Endothelial cell of umbilical vein (primary cell): ENCODE results near the gene NRSN1. TPM values are rescaled to one million over a fixed set of nuclear protein-coding genes. Genes with fewer than 3 reads are reported as not detected.

Source experiments
- BruUV-seq: library from RNA; stranded (reverse); fragments of 400-500 nt; replicated peaks from 2 replicates; lab custom pipeline; 2021; lab: Mats Ljungman, UMichigan
- CTCF ChIA-PET: fragments of 300-600, 350-600 bp; sonication (Branson Sonifier 250); formaldehyde crosslinking; loops from one replicate; lab custom pipeline; 2021; ENCODE audit warnings: antibody characterized with exemption, inconsistent platforms; lab: Charles Lee
- POLR2A ChIA-PET: fragments of 300-600, 350-600 bp; sonication (Branson Sonifier 250); formaldehyde crosslinking; loops from one replicate; lab custom pipeline; 2021; ENCODE audit warnings: antibody characterized with exemption, inconsistent platforms; lab: Charles Lee
- DNase-seq: peaks from one replicate; pipeline ENCODE4 v3.0.0-alpha.2; 2011; ENCODE audit warnings: low read depth, low spot score
- FAIRE-seq: peaks from 2 replicates; lab custom pipeline; 2011; peaks lifted over from hg19 to GRCh38; lab: Jason Lieb, UNC
- H2AFZ ChIP-seq: 2 replicates; pipeline ENCODE4 v1.6.0; 2012; ENCODE audit warnings: low read depth, low read length, control low read depth, inconsistent platforms
- H3K27ac ChIP-seq: 2 replicates; pipeline ENCODE4 v1.5.1; 2011; ENCODE audit warnings: low read depth, mild to moderate bottlenecking, control low read depth, low read length, moderate library complexity; ENCODE audit not compliant: insufficient read depth
- H3K27me3 ChIP-seq, 2 experiments: 2 replicates each; pipeline versions ENCODE4 v1.6.0 to v1.6.1; 2011; ENCODE audit warnings: low read length in 2 of 2, mixed read lengths in 1 of 2; ENCODE audit not compliant: control insufficient read depth in 2 of 2, insufficient read depth in 2 of 2
- H3K36me3 ChIP-seq, 2 experiments: 2 replicates in 1 of 2; 3 replicates in 1 of 2; pipeline ENCODE4 v1.5.1; 2011; ENCODE audit warnings: low read length in 2 of 2, mild to moderate bottlenecking in 1 of 2, moderate library complexity in 1 of 2; ENCODE audit not compliant: control insufficient read depth in 2 of 2, insufficient read depth in 2 of 2; ENCODE audit errors: extremely low read depth in 1 of 2
- H3K4me1 ChIP-seq: 3 replicates; pipeline ENCODE4 v1.5.1; 2011; ENCODE audit warnings: mild to moderate bottlenecking, low read length; ENCODE audit not compliant: control insufficient read depth, insufficient read depth; ENCODE audit errors: extremely low read depth
- H3K4me2 ChIP-seq: 2 replicates; pipeline ENCODE4 v1.6.1; 2011; ENCODE audit warnings: low read length, control low read depth, mixed read lengths; ENCODE audit not compliant: insufficient read depth
- H3K4me3 ChIP-seq, 3 experiments: fragments of 200-600 bp in 1 of 3; sonication (generic), shearing (Covaris generic) in 1 of 3; replicated peaks in 1 of 3; 2 replicates each; pipeline ENCODE4 v1.5.1; 2011 to 2016; ENCODE audit warnings: control low read depth in 3 of 3, low read length in 3 of 3, mild to moderate bottlenecking in 2 of 3, inconsistent platforms in 1 of 3, low read depth in 1 of 3, moderate library complexity in 1 of 3; ENCODE audit not compliant: insufficient read depth in 1 of 3
- H3K79me2 ChIP-seq: 2 replicates; pipeline ENCODE4 v1.6.0; 2012; ENCODE audit warnings: low read length, inconsistent platforms; ENCODE audit not compliant: control insufficient read depth, insufficient read depth
- H3K9ac ChIP-seq: replicated peaks from 2 replicates; pipeline ENCODE3; 2011; ENCODE audit warnings: low read length, control low read depth; ENCODE audit not compliant: insufficient read depth; ENCODE audit errors: extremely low read depth
- H3K9me1 ChIP-seq: replicated peaks from 3 replicates; pipeline ENCODE4 v1.6.0; 2011; ENCODE audit warnings: mild to moderate bottlenecking, low read length; ENCODE audit not compliant: control insufficient read depth, insufficient read depth; ENCODE audit errors: extremely low read depth
- H3K9me3 ChIP-seq: replicated peaks from 2 replicates; pipeline ENCODE4 v1.5.1; 2012; ENCODE audit warnings: low read length, inconsistent platforms; ENCODE audit not compliant: control insufficient read depth, insufficient read depth
- H4K20me1 ChIP-seq: replicated peaks from 2 replicates; pipeline ENCODE3; 2011; ENCODE audit warnings: mild to moderate bottlenecking, low read length; ENCODE audit not compliant: control insufficient read depth, insufficient read depth; ENCODE audit errors: extremely low read depth
- CTCF ChIP-seq, 2 donors: IDR thresholded peaks; 1 replicate in 1 of 2; 2 replicates in 1 of 2; pipeline ENCODE4 v1.5.1; 2011; ENCODE audit warnings: low read length in 2 of 2, mild to moderate bottlenecking in 2 of 2, moderate library complexity in 2 of 2, control low read depth in 1 of 2, inconsistent platforms in 1 of 2, low read depth in 1 of 2; ENCODE audit not compliant: insufficient read depth in 1 of 2; ENCODE audit errors: extremely low read depth in 1 of 2
- EZH2 ChIP-seq: IDR thresholded peaks from 2 replicates; pipeline ENCODE4 v1.6.1; 2012; ENCODE audit warnings: borderline replicate concordance, low read depth, mild to moderate bottlenecking, moderate library complexity, low read length, inconsistent platforms; ENCODE audit not compliant: severe bottlenecking
- FOS ChIP-seq: IDR thresholded peaks from 2 replicates; pipeline ENCODE4 v1.6.1; 2011; ENCODE audit warnings: mild to moderate bottlenecking, low read length, moderate library complexity, borderline replicate concordance; ENCODE audit not compliant: insufficient read depth
- GATA2 ChIP-seq: IDR thresholded peaks from 2 replicates; pipeline ENCODE4 v1.7.0; 2011; ENCODE audit warnings: low read depth, mild to moderate bottlenecking, moderate library complexity, mixed read lengths, low read length; ENCODE audit not compliant: insufficient read length, insufficient read depth
- JUN ChIP-seq: IDR thresholded peaks from 2 replicates; pipeline ENCODE4 v1.6.1; 2011; ENCODE audit warnings: borderline replicate concordance, low read depth; ENCODE audit not compliant: insufficient read length, insufficient read depth
- MAX ChIP-seq: IDR thresholded peaks from 2 replicates; pipeline ENCODE4 v1.6.1; 2011; ENCODE audit not compliant: insufficient read depth, insufficient read length
- POLR2A ChIP-seq: IDR thresholded peaks from 2 replicates; pipeline ENCODE4 v1.6.1; 2012; ENCODE audit warnings: low read depth, mild to moderate bottlenecking, control low read depth, low read length
- POLR2AphosphoS5 ChIP-seq: IDR thresholded peaks from 2 replicates; pipeline ENCODE4 v1.6.1; 2012; ENCODE audit warnings: low read depth, mild to moderate bottlenecking, control low read depth, low read length, moderate library complexity; ENCODE audit not compliant: insufficient read depth
- dilution Hi-C: fragments of 300-500 bp; cut with MboI; formaldehyde crosslinking; loops from one replicate; pipeline ENCODE4 v1.15.0; 2019; ENCODE audit warnings: low sequenced_read_pairs; ENCODE audit not compliant: extremely low pct_ligation_motif_present
- intact Hi-C: fragments of 100-400 bp; cut with micrococcal nuclease; formaldehyde crosslinking; loops from one replicate; pipeline ENCODE4 v1.10.0; 2022
- polyA plus RNA-seq, 4 experiments: library from polyadenylated mRNA; depleted of rRNA in 3 of 4; stranded (reverse) in 3 of 4; unstranded in 1 of 4; fragments of >200 nt; gene quantifications; 2 replicates each; pipeline versions ENCODE4 v1.2.1 to v1.2.3, GENCODE V29; 2011 to 2012; ENCODE audit warnings: missing spikeins in 1 of 4
- total RNA-seq: library from RNA; stranded (reverse); gene quantifications from 2 replicates; pipeline ENCODE4 v1.2.3, GENCODE V29; 2021

NRSN1 gene
- total and polyA plus RNA-seq, 2 donors (not counting 3 experiments of a cell fraction or from before 2014, with no cell fraction given) = not detected

- POLR2A ChIA-PET = no interaction called here
- no peak overlapping the region for H3K27ac ChIP-seq
- no TSS peak for BruUV-seq
Measured at GRCh38 chr6:24139080-24139479, 13.1 kb downstream of the NRSN1 start.

More at GRCh38 chr6:24139080-24139479, 13.1 kb downstream of the NRSN1 start:
- H4K20me1 ChIP-seq = no peaks in the 10 kb centered on the region
- H3K9ac ChIP-seq = no peak overlapping the region
- H3K4me2 ChIP-seq = no peak overlapping the region
- H3K9me3 ChIP-seq = peaks cover 2% of the 10 kb centered on the region
- H3K27me3 ChIP-seq = no peaks in the 10 kb centered on the region
- no peaks in the 10 kb centered on the region for H3K9me1 ChIP-seq
- no peaks in the 10 kb centered on the region for H3K4me1 ChIP-seq
- FAIRE-seq (no peak), DNase-seq (no peak)
- intact Hi-C loops = no loop called here
- TF ChIP-seq MAX (no peak), POLR2AphosphoS5 (no peak), JUN (no peak), POLR2A (no peak), EZH2 (no peak), GATA2 (no peak), FOS (no peak), CTCF (IDR thresholded peaks at IDR 0.05; ENCODE audit: extremely low read depth in 1 of 2, insufficient read depth in 1 of 2, low read depth in 1 of 2, low read length in 2 of 2) (no peak)
- no peaks in the 10 kb centered on the region for H3K79me2 ChIP-seq
- dilution Hi-C loops = no loop called here
- CTCF ChIA-PET = no interaction called here
- no peak overlapping the region for H2AFZ ChIP-seq
- no peaks in the 10 kb centered on the region for H3K36me3 ChIP-seq
- no peak overlapping the region for H3K4me3 ChIP-seq
